Kidney epithelial cell (primary cell): ENCODE results near the gene URB1. TPM values are rescaled to one million over a fixed set of nuclear protein-coding genes. Genes with fewer than 3 reads are reported as not detected.

Experiments used
- DNase-seq: peaks from one replicate; pipeline ENCODE4 v3.0.0-alpha.2; 2010; ENCODE audit warnings: low read depth
- H3K27me3 ChIP-seq: 2 replicates; pipeline ENCODE4 v1.6.0; 2011; ENCODE audit warnings: low read length; ENCODE audit not compliant: control insufficient read depth, insufficient read depth
- H3K36me3 ChIP-seq: 2 replicates; pipeline ENCODE4 v1.5.1; 2011; ENCODE audit warnings: low read length; ENCODE audit not compliant: control insufficient read depth, insufficient read depth
- H3K4me3 ChIP-seq: 2 replicates; pipeline ENCODE4 v1.5.1; 2011; ENCODE audit warnings: low read depth, mild to moderate bottlenecking, control low read depth, low read length
- total RNA-seq: library from RNA; depleted of rRNA; stranded (reverse); fragments of >200 nt; gene quantifications from 2 replicates; pipeline ENCODE4 v1.2.3, GENCODE V29; 2015
- TF ChIP-seq, protein P1 (sequence below): IDR thresholded peaks from 2 replicates; pipeline ENCODE4 v1.5.1; 2011; ENCODE audit warnings: mild to moderate bottlenecking, moderate library complexity, low read length, control low read depth, inconsistent platforms; ENCODE audit not compliant: insufficient read depth, poor library complexity, severe bottlenecking

The URB1 gene
- total RNA-seq, 1 donor from 2014 or later = 17.8 TPM

DNA sequence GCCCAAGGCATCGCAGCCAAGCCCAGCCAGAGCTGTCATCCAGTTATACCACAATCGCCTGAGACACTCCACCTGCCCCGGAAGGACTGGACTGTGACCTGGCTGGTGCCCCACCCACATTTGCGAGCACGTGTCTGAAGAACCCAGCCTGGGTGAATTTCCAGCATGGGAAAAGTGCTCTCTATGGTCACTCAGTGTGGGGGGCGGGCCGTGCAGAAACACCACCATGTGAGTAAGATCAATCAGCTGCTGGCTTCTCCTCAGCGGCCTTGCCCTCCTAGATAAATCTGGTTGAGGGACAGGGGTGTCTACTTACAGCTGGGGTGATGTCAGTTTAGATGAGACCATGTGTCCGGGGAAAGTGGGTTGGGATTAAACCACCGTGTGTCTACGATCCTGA, 44.8 kb downstream of the URB1 start:
- Histone ChIP-seq H3K4me3 (no peak overlapping the region), H3K27me3 (no peaks in the 10 kb centered on the region), H3K36me3 (peaks cover 6% of the 10 kb centered on the region)
- TF ChIP-seq, protein P1, sequence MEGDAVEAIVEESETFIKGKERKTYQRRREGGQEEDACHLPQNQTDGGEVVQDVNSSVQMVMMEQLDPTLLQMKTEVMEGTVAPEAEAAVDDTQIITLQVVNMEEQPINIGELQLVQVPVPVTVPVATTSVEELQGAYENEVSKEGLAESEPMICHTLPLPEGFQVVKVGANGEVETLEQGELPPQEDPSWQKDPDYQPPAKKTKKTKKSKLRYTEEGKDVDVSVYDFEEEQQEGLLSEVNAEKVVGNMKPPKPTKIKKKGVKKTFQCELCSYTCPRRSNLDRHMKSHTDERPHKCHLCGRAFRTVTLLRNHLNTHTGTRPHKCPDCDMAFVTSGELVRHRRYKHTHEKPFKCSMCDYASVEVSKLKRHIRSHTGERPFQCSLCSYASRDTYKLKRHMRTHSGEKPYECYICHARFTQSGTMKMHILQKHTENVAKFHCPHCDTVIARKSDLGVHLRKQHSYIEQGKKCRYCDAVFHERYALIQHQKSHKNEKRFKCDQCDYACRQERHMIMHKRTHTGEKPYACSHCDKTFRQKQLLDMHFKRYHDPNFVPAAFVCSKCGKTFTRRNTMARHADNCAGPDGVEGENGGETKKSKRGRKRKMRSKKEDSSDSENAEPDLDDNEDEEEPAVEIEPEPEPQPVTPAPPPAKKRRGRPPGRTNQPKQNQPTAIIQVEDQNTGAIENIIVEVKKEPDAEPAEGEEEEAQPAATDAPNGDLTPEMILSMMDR = no peak
- DNase-seq = no peak

DNA sequence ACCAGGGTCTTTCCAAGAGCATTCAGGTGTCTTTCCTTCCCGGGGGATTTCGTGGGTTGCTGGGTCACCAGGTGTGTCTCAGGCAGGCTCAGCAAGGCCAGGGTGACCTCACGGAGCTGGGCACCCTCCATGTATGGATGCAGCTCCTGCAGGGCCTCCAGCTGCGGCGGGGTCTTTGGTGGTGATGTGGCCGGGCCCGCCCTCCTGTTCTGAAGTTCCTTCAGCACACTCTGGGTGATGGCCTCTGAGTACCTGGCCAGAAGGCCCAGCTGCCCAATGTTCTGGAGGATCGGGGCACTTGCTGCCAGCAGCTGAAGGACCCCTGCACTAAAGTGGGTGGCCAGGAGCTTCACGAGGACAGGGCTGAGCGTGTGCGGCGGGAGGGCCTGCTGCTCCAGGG, 45.5 kb downstream of the URB1 start:
- TF ChIP-seq, protein P1 = no peak
- DNase-seq = no peak
- Histone ChIP-seq H3K4me3 (no peak overlapping the region), H3K36me3 (peaks cover 6% of the 10 kb centered on the region), H3K27me3 (no peaks in the 10 kb centered on the region)

DNA sequence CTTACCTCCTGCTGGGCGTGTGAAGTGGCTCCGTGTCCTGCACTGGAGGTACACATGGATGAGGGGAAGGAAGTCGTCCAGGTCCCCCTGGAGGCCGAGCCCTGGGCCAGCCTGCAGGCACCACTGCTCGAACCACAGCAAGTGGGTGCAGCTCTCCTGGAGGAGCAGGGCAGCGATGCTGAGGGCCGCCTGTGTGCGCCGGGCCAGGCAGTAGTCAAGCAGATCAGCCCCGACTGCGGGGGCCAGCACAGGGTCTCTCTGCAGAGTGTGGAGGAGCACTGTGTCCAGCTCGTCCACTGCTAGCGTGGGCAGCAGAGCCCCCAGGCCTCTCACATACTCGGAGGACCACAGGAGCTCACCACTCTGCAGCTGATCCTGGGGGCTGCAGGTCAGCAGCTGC, 45.9 kb downstream of the URB1 start:
- H3K27me3 ChIP-seq = no peaks in the 10 kb centered on the region
- no peak overlapping the region for H3K4me3 ChIP-seq
- DNase-seq = no peak
- TF ChIP-seq, protein P1 = no peak
- H3K36me3 ChIP-seq = peaks cover 6% of the 10 kb centered on the region

DNA sequence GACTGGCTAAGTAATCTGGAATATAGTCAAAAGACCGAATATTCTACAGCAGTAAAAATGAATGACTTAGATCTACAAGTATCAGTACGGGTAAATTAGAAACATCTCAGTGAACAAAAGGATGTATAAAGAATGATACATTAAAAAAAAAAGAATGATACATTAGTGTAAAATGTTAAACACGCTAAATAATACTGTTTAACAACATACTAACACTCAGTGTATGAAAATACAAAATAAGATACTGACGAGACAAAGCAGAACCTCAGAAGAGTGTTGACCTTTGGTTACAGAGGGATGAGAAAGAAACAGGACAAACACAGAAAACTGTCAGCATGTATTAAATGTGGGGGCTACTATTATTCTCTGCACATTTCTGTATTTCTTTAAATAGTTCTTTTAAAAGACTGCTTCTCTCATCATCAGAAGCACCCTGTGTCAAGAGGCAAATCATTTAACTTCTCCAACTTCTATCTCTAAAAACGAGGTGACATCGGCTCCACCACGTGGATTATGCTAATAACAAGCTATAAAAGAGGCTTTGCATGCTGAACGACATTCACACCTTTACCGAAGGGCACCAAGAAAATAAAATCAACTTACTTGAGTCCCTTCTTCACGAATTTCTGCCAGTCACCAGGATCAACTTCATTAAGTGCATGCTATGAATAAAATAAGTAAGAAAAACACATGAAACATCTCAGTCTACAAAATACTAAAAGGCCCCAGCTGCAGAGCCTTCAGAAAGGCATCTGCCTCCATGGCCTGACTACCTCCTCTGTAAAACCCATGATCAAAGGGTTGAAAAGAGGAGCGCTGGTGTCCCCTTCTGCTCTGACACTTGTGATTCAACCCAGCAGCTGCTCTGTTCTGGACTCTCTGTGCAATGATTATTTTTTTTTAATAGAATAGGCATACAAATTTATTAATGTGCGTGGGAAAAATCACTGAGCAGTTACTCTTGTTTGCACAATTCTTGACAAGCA, 51.7 kb downstream of the URB1 start:
- Histone ChIP-seq H3K4me3 (no peak overlapping the region), H3K36me3 (no peaks in the 10 kb centered on the region), H3K27me3 (no peaks in the 10 kb centered on the region)
- DNase-seq = no peak
- TF ChIP-seq, protein P1 = no peak

DNA sequence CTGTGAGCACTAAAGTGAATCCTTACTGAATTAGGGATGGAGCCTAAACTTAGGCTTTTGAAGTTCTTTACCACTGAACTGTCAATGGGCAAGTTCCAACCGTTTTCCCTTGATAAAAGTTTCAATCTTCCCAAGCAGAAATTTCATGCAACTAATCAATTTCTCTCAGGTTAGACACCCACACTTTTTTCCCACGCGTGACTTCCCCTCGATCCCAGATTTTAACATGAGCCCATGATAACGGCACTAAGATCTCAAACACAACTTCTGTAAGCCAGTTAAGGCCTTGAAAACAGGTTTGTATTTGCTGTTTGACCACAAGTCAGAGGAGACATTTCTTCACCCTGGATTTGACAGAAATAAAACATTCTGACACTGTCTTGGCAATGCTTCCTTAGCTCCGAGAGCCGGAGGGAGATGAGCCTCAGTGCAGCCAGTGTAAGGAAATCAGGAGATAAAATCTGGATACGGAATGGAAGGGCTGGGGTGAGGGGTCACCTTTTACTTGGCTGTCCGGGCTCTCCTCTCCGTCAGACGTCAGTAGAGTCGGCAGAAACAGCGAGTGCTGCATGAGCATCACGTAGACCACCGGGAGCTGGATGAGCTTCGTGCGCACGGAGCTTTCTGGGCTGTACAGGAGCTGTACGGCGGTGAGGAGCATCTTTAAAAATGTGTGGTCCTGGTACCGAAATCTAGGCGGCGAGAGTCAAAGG, 54.4 kb downstream of the URB1 start:
- Histone ChIP-seq H3K4me3 (no peak overlapping the region), H3K36me3 (peaks cover 5% of the 10 kb centered on the region), H3K27me3 (no peaks in the 10 kb centered on the region)
- TF ChIP-seq, protein P1 = no peak
- DNase-seq = no peak
